Measurements from ENCODE around the gene SNX11.
"Not testable (repeated sequence)": the region's sequence is repeated elsewhere in the genome, so short reads cannot be mapped to it uniquely, and the experiment has no call there.

DNA sequence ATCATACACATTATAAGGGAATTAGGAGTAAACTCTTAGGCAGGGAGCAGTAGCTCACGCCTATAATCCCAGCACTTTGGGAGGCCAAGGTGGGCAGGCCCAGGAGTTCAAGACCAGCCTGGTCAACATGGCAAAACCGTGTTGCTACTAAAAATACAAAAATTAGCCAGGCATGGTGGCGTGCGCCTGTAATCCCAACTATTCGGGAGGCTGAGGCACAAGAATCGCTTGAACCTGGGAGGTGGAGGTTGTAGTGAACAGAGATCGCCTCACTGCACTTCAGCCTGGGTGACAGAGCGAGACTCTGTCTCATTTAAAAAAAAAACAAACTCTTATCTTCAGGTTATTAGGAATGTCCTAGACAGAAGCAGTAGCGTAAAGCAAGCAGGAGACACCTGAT lies 34.8 kb upstream of the SNX11 start:
- not testable (repeated sequence) for TF ChIP-seq EP300 (conservative IDR thresholded peaks at IDR 0.05; ENCODE audit: poor library complexity, severe bottlenecking); POLR2AphosphoS5 (IDR thresholded peaks at IDR 0.05); EZH2 (IDR thresholded peaks at IDR 0.05; ENCODE audit: borderline replicate concordance, insufficient read depth, low read length, poor library complexity, severe bottlenecking); RAD21 (conservative IDR thresholded peaks at IDR 0.05); TAF1 (IDR thresholded peaks at IDR 0.05; ENCODE audit: low read depth); SMC3 (conservative IDR thresholded peaks at IDR 0.05; ENCODE audit: poor library complexity); MXI1 (conservative IDR thresholded peaks at IDR 0.05; ENCODE audit: poor library complexity, severe bottlenecking)
- TF ChIP-seq, protein P1, sequence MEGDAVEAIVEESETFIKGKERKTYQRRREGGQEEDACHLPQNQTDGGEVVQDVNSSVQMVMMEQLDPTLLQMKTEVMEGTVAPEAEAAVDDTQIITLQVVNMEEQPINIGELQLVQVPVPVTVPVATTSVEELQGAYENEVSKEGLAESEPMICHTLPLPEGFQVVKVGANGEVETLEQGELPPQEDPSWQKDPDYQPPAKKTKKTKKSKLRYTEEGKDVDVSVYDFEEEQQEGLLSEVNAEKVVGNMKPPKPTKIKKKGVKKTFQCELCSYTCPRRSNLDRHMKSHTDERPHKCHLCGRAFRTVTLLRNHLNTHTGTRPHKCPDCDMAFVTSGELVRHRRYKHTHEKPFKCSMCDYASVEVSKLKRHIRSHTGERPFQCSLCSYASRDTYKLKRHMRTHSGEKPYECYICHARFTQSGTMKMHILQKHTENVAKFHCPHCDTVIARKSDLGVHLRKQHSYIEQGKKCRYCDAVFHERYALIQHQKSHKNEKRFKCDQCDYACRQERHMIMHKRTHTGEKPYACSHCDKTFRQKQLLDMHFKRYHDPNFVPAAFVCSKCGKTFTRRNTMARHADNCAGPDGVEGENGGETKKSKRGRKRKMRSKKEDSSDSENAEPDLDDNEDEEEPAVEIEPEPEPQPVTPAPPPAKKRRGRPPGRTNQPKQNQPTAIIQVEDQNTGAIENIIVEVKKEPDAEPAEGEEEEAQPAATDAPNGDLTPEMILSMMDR (IDR thresholded peaks at IDR 0.05; ENCODE audit: poor library complexity, severe bottlenecking): not testable (repeated sequence)
- TF ChIP-seq, protein P2, sequence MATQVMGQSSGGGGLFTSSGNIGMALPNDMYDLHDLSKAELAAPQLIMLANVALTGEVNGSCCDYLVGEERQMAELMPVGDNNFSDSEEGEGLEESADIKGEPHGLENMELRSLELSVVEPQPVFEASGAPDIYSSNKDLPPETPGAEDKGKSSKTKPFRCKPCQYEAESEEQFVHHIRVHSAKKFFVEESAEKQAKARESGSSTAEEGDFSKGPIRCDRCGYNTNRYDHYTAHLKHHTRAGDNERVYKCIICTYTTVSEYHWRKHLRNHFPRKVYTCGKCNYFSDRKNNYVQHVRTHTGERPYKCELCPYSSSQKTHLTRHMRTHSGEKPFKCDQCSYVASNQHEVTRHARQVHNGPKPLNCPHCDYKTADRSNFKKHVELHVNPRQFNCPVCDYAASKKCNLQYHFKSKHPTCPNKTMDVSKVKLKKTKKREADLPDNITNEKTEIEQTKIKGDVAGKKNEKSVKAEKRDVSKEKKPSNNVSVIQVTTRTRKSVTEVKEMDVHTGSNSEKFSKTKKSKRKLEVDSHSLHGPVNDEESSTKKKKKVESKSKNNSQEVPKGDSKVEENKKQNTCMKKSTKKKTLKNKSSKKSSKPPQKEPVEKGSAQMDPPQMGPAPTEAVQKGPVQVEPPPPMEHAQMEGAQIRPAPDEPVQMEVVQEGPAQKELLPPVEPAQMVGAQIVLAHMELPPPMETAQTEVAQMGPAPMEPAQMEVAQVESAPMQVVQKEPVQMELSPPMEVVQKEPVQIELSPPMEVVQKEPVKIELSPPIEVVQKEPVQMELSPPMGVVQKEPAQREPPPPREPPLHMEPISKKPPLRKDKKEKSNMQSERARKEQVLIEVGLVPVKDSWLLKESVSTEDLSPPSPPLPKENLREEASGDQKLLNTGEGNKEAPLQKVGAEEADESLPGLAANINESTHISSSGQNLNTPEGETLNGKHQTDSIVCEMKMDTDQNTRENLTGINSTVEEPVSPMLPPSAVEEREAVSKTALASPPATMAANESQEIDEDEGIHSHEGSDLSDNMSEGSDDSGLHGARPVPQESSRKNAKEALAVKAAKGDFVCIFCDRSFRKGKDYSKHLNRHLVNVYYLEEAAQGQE (IDR thresholded peaks at IDR 0.05; ENCODE audit: borderline replicate concordance): not testable (repeated sequence)

All from neural cell (in vitro differentiated cells).